Measurements from ENCODE around the gene CATSPERZ.
"Not testable (repeated sequence)": the region's sequence is repeated elsewhere in the genome, so short reads cannot be mapped to it uniquely, and the experiment has no call there.

The CATSPERZ gene

DNA sequence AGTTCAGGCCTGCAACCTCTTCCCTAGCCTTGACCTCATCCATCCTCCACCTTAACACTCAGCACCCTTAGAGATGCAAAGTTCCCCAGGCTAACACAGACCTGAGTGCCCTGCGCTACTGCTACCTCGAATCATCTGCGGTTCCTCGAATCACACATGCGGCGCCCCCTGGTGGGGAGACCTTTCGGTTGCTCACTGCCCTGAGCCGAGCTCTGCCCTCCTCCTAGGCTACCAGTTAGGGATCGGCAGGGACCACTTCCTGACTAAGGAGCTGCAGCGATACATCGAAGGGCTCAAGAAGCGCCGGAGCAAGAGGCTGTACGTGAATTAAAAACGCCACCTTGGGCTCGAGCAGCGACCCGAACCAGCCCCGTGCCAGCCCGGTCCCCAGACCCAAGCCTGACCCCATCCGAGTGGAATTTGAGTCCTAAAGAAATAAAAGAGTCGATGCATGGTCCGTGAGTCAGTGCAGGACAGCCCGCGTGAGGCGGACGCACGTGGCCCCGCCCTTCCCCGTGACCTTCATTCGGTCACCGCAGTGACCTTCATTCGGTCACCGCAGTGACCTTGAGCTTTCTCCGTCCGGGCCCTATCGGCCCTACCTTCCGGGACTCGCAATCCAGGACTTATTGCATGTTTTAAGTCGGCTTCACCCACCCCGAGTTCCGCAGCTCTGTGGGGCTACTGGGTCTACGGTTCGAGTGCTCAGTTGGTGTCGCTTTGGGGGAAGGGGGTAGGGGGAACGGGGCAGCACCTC is 4.3 kb downstream of the CATSPERZ start:
- FAIRE-seq, result no peak

DNA sequence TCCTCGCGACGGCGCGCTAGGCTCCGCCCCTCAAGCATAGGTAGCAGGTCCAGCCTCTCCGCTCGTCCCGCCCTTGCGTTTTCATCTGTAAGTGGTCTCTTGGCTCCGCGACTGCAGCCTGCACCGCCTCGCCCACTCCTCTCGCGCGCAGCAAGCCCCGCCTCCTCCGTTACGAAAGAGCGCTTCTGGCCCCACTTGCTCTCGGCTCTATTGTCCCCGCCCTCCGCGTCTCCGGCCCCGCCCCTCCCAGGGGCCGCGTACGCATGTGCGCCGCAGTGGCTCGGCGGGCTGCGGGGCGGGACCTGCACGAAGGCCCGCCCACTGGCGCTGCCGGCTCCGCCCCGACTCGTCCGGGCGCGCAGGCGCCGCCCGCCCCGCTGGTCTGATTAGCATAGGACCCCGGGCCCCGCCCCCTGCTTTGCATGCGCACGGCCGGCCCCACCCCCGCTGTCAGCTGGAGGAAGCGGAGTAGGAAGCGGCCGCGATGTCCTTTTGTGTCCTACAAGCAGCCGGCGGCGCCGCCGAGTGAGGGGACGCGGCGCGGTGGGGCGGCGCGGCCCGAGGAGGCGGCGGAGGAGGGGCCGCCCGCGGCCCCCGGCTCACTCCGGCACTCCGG is 5.0 kb downstream of the CATSPERZ start, which contains the start of gene ESRRA:
Gene ESRRA (plus strand): TSS at position 450 of the 616 bp plus-strand sequence. CDS start 1,656 bp downstream, outside the sequence.
- no peak for FAIRE-seq

DNA sequence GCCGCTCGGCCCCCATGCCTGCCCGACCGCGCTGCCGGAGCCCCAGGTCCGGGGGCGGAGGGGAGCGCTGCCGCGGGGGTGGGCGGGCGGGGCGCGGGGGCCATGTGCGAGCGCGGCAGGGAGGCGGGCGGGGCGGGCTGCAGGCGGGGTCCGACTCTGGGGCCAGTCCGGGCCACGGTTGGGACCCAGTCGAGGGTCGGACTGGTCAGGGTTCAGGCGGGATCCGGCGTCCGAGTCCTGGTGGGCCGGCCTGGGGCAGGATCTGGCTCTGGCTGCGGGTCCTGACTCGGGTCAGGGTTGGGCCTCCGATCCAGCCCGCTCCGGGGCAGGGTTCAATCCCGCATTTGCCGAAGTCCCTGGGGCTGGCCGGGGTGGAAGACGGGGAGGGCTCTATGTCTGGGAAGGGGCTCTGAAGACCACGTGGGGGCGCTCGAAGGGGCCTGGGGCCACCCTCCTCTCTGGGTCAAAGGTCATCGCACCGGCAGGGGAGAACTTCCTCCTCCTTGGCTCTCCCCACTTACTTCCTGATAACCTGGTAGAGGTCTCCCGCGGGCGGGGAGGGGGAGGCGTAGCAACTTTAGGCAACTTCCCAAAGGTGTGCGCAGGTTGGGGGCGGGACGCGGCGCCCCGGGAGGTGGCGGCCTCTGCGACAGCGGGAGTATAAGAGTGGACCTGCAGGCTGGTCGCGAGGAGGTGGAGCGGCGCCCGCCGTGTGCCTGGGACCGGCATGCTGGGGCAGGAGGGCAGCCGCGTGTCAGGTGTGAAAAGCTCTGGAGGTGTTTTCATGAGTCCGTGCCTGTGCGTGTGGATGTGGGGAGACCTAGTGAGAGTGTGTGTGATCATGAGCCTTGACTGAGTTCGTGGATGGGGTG is 5.8 kb downstream of the CATSPERZ start:
- no peak for FAIRE-seq

DNA sequence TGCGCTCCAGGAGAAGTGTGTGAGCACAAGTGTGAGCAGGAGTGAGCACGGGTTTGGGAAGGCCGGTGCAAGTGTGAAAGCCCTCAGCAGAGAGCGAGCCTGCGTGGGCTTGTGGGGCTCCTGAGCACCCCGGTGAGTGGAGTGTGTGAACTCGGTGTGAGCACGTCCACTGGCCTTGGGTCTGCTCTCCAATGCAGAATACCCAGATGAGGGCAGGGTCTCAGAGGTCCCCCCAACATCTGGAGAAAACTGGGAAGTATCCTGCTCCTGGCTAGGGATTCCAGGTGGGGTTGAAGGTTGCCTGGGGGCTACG is 6.4 kb downstream of the CATSPERZ start:
- no peak for FAIRE-seq

DNA sequence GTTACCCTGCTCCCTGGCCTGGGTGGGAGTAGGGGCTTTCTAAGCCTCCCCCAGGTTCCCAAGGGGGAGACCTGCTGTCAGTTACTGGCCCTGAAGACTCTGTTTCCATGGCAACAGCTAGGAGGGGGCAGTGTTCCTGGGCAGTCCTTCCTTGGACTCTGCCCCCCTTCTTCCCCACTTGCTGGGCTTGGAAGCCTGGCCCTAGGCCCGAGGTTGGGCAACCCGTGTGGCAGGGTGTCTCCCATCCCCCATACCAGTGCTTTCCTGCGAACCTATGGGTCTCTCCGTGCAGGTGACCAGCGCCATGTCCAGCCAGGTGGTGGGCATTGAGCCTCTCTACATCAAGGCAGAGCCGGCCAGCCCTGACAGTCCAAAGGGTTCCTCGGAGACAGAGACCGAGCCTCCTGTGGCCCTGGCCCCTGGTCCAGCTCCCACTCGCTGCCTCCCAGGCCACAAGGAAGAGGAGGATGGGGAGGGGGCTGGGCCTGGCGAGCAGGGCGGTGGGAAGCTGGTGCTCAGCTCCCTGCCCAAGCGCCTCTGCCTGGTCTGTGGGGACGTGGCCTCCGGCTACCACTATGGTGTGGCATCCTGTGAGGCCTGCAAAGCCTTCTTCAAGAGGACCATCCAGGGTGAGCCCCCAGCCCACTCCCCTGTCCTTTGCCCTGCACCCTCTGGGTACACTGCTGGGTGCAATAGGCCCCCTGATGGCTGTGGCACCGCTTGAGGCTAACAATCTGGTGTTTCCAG is 6.9 kb downstream of the CATSPERZ start:
- no peak for FAIRE-seq

DNA sequence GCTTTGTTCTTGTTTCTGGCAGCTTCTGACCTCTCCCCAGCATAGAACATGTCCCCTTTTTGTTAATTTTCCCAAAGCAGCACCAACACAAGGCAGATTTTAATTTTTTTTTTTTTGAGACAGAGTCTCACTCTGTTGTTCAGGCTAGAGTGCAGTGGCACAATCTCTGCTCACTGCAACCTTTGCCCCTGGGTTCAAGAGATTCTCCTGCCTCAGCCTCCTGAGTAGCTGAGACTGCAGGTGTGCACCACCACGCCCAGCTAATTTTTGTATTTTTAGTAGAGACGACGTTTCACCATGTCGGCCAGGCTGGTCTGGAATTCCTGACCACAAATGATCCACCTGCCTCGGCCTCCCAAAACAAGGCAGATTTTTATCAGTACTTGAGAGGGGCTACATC is 7.6 kb downstream of the CATSPERZ start:
- FAIRE-seq, result not testable (repeated sequence)

DNA sequence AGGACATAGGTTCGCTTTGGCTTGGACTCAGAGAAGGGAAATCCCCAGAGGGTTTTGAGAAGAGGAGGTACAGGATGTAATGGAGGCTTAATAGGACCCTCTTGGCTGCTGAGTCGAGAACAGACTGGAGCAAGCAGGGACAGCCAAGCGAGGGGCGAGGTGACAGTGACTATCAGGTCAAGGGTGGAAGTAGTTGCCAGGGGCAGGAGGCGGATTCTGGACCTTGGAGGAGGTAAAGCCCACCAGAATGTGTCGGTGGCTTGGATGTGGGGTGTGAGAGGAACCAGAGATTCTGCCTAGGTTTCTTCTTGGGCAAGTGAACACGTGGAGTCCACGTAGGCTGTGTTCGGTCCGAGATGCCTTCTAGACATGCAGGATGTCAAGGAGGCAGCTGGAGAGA is 12.8 kb downstream of the CATSPERZ start:
- no peak for FAIRE-seq

DNA sequence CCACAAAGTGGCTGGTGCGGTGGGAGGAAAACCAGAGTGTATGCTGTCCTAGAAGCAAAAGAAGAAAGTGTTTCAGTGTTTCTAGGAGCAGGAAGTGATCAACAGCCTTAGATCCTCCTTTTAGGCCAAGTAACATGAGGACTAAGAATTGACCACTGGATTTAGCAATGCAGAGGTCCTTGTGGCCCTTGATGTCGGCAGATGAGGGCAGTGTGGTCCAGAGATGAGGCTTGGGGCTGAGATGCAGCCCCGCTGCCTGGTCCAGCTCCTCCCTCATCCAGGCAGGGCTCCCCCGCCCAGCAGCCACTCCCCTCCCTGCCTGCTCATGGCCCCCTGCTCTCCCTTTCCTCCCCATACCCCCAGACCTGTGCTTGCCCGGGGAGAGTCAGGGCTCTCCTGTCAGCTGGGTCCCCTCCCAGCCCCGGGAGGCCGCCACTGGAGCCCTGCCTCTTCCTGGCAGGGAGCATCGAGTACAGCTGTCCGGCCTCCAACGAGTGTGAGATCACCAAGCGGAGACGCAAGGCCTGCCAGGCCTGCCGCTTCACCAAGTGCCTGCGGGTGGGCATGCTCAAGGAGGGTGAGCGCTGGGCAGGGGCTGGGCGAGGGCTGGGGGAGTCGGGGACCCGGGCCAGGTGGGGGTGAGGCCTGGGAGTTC is 13.5 kb downstream of the CATSPERZ start:
- FAIRE-seq, result no peak

DNA sequence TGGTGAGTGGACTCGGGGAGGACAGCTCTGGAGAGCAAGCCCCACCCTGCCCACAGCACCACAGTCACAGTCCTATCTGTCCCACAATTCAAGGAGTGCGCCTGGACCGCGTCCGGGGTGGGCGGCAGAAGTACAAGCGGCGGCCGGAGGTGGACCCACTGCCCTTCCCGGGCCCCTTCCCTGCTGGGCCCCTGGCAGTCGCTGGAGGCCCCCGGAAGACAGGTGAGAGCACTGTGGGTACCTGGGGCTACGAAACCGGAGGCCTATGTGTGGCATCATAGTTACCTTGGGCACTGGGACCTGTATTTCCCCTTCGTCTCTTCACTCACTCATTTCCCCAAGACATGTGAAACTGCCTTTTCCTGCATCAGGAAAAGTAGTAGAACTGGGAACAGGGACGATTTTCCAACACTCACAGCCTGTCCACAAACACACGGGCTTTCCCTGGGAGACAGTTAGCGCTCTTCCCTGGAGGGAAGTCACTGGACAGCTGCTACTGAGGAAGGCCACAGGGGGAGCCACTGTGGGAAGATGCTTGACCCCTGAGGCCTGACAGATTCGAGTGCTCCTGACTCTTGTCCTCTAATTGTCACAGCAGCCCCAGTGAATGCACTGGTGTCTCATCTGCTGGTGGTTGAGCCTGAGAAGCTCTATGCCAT is 14.1 kb downstream of the CATSPERZ start:
- no peak for FAIRE-seq

DNA sequence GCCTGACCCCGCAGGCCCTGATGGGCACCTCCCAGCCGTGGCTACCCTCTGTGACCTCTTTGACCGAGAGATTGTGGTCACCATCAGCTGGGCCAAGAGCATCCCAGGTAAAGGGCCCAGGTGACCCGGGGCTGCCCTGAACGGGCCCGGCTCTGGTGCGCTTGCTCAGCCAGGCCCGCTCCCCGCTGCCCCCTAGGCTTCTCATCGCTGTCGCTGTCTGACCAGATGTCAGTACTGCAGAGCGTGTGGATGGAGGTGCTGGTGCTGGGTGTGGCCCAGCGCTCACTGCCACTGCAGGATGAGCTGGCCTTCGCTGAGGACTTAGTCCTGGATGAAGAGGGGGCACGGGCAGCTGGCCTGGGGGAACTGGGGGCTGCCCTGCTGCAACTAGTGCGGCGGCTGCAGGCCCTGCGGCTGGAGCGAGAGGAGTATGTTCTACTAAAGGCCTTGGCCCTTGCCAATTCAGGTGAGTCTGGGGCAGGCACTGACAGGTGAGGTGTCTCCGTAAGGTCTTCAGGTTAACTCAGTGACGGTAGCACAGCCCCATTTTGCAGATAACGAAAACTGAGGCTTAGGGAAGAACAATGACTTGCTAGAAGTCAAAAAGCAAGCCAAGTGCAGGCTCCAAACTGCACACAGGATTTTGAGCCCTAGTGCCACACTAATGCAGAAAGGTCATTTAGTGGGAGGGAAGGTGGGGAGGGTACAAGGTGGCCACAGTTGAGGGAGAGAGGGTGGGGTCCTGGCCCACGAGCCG is 14.8 kb downstream of the CATSPERZ start:
- FAIRE-seq, result no peak

DNA sequence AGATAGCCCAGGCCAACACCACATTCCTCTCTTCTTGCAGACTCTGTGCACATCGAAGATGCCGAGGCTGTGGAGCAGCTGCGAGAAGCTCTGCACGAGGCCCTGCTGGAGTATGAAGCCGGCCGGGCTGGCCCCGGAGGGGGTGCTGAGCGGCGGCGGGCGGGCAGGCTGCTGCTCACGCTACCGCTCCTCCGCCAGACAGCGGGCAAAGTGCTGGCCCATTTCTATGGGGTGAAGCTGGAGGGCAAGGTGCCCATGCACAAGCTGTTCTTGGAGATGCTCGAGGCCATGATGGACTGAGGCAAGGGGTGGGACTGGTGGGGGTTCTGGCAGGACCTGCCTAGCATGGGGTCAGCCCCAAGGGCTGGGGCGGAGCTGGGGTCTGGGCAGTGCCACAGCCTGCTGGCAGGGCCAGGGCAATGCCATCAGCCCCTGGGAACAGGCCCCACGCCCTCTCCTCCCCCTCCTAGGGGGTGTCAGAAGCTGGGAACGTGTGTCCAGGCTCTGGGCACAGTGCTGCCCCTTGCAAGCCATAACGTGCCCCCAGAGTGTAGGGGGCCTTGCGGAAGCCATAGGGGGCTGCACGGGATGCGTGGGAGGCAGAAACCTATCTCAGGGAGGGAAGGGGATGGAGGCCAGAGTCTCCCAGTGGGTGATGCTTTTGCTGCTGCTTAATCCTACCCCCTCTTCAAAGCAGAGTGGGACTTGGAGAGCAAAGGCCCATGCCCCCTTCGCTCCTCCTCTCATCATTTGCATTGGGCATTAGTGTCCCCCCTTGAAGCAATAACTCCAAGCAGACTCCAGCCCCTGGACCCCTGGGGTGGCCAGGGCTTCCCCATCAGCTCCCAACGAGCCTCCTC is 15.7 kb downstream of the CATSPERZ start:
- FAIRE-seq, result not testable (repeated sequence)

DNA sequence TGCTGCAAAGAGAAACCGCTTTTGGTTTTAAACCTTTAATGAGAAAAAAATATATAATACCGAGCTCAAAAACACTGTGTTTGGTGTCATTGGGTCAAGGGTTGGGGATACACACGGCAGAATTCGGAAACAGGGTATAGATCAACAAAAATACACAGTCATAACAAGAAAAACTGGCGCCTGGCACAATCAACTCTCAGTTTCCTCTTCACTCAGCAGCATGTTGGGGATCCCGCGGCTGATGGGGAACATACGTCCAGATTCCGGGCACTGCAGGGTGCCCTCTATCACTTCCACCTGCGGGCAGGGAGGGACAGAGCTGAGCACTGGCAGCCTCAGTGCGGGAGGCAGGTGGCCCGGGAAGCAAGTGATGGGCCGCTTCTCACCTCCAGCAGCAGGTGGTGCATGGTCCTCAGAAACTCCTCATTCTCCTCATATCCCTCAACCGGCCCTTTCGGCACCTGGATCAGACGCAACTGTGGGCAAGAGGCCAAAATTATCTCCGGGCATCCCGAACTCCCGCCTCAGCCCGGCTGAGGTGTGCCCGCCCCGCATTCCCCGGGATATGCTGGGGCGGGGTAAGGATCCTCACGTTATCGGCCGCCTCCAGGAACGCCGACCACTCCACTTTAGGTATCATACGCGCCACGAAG is 16.6 kb downstream of the CATSPERZ start:
- FAIRE-seq, result no peak

DNA sequence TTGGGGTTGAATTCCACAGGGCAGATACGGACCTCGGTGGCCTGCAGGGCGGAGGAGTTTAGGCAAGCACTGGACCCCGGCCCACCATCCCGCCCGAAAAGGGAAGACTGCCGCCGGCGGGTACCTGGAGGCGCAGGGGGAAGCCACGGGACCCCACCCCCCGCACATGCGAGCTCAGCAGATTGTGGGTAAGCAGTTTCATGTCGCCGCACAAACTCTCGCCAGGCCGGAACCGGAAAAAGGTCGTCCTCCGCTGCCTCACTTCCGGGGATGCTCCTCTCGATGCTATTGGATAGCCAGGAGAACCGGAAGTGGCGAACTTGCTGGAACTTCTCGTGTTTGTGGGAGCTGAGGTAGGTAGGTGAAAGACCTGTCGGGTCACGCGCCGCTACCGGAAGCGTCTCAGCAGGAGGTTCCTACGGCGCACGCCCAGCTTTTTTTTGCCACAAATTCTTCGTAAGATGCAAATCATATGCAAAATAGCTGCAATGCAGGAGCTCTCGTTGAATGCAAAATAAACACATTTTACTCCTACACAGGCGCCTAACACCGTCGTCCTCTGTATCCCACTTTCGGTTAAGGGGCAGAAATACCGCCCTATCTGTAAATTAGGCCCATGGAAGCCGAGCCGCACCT is 17.3 kb downstream of the CATSPERZ start, which contains the start of gene TRMT112:
Gene TRMT112 (minus strand): TSS at position 235 of the 636 bp plus-strand sequence. CDS start 33 bp downstream, at position 202.
- peak; percentile 96 for FAIRE-seq

DNA sequence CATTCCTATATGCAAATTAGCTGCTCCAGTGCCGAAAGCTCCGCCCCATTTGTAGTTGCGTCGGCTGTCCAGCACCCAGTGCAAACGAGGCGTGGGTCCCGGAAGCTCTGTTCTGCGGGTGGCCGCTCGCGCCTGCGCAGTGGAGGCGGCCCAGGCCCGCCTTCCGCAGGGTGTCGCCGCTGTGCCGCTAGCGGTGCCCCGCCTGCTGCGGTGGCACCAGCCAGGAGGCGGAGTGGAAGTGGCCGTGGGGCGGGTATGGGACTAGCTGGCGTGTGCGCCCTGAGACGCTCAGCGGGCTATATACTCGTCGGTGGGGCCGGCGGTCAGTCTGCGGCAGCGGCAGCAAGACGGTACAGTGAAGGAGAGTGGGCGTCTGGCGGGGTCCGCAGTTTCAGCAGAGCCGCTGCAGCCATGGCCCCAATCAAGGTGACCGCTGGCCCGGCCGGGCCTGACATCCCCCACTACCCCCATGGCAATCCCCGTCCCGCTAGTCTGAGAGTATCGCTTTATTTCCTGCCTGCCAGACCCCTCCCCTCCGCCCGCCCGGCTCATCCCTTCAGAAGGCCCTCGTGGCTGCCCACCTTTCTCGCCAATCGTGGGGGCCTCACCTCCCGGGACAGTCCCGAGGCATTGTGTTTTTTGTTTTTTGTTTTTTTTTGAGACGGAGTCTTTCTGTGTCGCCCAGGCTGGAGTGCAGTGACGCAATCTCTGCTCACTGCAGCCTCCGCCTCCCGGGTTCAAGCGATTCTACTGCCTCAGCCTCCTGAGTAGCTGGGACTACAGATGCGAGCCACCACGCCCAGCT is 18.0 kb downstream of the CATSPERZ start, which contains the start of gene PRDX5:
Gene PRDX5 (plus strand): TSS at position 161 of the 805 bp plus-strand sequence. CDS start 95 bp downstream, at position 256.
- no peak for FAIRE-seq

DNA sequence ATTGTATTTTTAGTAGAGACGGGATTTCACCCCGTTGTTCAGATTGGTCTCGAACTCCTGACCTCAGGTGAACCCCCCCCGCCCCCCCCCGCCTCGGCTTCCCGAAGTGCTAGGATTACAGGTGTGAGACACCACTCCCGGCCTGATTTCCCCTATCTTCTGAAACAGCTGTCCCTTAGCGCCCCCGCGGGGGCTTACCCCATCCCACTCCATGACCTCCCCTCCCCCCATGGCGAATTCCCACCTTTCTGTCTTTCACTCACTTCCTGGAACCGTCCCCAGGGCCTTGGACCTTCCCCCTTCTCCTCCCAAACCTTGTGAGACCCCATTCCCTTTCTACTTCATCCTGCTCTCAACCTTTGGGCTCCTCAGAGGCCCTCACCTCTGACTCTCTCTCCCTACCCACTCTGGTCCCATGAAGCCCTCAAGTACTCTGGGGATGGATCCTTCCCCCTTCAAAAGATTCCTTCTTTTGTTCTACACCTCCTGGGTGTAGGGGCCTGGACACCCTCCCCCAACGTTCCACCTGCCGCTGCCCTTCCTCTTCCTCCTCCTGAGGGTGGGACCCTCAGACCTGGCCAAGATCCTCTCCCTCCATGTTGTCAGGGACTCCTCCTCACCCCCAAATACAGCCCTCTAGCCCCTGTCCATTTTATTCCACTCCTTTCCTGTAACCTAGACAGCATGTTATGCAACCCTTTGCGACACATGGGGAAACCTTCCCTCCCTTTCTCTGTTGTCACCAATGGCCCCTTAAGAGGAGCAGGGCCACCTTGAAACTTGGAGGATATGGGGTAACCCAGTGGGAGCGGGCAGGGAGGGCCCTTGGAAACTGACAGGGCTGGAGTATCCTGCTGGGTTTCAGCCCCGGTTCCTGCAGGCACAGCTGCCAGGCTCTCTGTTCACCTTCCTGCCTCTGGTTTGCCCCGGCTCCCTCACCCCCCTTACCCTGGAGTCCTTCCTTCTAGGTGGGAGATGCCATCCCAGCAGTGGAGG is 18.9 kb downstream of the CATSPERZ start:
- FAIRE-seq, result no peak

DNA sequence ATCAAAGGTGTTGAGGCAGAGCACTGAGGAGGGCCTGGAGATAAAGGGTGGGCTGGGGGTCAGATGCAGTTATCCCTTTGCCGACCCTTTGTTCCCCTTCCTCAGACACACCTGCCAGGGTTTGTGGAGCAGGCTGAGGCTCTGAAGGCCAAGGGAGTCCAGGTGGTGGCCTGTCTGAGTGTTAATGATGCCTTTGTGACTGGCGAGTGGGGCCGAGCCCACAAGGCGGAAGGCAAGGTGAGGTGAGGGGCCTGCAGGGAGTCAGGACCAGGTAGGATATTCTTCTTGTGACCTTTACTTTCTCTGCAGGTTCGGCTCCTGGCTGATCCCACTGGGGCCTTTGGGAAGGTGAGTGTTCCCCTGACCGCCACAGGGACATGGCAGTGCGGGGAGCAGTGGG is 20.4 kb downstream of the CATSPERZ start:
- FAIRE-seq, result no peak

All from islet of Langerhans (tissue), 1 donor.